Left ventricle myocardium inferior (tissue), 1 donor: Measurements from ENCODE around the gene DLX1. TPM values are rescaled to one million over a fixed set of nuclear protein-coding genes. Genes with fewer than 3 reads are reported as not detected.

Source experiments
- total RNA-seq: library from RNA; stranded (reverse); fragmentation: NEBNext Ultra II Directional; extraction: Animal tissue kit (Norgen Biotek cat#: 25700); gene quantifications from one replicate; pipeline ENCODE4 v1.2.1, GENCODE V29; 2021
- donor health status: DM: no; HTN: yes; CAD: no; lungs with severe emphysema.

DLX1 gene
- total RNA-seq, 1 donor from 2014 or later, result not detected

Other genes starting within 250 kb of the DLX1 start
- gene SLC25A12, start 191.3 kb upstream of the DLX1 start, total RNA-seq, result 110 TPM
- gene HAT1, start 163.0 kb upstream of the DLX1 start, total RNA-seq, result 31.0 TPM
- 6.7 TPM for gene METAP1D, start 85.6 kb upstream of the DLX1 start, total RNA-seq
- gene DLX2, start 17.4 kb downstream of the DLX1 start, total RNA-seq, result not detected